ENCODE data around the gene PITPNC1. TPM values are rescaled to one million over a fixed set of nuclear protein-coding genes. Genes with fewer than 3 reads are reported as not detected.

PITPNC1 gene
- total RNA-seq, 1 donor from 2014 or later = 15.1 TPM

DNA sequence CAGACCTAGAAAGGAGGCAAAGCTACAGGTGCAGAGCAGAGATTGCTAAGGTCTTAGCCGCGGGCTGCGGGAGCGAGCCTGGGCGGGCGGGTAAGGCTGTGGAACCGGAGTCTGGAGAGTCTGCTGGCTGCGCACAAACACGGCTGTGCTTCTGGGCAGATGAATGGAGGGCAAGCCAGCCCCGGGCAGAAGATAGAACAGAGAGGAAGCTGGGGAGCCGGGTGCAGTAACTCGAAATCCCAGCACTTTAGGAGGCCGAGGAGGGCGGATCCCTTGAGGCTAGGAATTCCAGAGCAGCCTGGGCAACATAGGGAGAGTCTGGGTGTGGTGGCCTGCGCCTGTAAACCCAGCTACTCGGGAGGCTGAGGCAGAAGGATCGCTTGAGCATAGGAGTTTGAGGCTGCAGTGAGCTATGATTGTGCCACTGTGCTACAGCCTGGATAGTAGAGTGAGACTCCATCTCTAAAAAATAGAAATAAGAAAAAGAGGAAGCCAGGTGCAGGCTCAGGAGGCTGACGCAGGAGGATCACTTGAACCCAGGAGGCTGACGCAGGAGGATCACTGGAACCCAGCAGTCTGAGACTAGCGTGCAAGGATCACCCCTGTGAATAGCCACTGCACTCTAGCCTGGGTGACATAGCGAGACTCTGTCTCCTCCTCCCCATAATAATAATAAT, 56.3 kb downstream of the PITPNC1 start:
- DNase-seq (ENCODE audit: low read depth in 2 of 2) = no peak

DNA sequence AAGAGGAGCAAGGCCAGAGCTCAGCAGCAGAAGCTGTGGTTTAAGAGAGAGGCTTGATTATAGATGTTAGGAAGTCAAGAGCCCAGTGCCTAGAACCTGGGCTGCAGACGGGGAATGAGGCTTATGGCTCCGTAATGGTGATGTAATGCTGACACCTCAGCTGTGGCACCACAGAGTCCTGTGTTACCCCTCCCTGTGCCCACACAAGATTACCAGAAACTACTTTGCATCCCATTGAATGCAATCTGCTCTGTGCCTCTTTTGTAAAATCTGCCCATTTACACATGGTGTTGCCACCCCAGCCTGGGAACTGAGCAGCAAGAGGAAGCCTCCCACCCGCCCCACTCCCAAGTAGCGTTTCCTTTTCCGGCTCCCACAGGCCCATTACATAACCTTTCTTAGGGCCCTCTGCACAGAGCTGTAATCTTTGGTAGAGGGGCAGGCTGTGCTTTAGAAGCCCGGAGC, 57.0 kb downstream of the PITPNC1 start:
- no peak for DNase-seq (ENCODE audit: low read depth in 2 of 2)

DNA sequence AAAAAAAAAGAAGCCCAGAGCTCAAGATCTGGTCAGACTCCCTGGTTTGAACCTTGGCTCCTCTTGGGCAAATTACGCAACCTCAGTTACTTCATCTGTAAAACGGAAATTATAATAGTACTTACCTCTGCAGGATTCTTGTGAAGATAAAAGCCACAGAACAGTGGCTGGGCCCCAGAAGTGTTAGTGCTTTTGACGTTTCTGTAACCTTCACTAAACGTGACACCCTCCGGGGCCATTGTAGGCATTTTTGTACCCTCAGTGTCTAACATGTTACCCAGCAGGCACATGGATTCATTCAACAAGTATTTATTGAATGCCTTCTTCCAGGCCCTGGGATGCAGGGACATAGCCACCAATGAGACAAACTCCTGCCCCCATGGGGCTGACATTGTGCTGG, 58.0 kb downstream of the PITPNC1 start:
- DNase-seq (ENCODE audit: low read depth in 2 of 2) = no peak

DNA sequence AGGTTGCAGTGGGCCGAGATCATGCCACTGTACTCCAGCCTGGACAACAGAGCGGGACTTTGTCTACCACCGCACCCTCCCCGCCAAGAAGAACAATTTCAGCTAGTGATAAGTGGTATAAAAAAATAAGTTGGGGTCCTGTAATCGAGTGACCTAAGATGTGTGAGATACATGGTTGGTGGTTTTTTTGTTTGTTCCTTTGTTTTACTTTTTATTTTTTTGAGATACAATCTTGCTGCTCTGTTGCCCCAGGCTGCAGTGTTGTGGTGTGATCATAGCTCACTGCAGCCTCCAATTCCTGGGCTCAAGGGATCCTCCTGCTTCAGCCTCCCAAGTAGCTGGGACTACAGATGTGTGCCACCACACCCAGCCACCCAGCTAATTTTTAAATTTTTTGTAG, 58.7 kb downstream of the PITPNC1 start:
- DNase-seq (ENCODE audit: low read depth in 2 of 2) = no peak

DNA sequence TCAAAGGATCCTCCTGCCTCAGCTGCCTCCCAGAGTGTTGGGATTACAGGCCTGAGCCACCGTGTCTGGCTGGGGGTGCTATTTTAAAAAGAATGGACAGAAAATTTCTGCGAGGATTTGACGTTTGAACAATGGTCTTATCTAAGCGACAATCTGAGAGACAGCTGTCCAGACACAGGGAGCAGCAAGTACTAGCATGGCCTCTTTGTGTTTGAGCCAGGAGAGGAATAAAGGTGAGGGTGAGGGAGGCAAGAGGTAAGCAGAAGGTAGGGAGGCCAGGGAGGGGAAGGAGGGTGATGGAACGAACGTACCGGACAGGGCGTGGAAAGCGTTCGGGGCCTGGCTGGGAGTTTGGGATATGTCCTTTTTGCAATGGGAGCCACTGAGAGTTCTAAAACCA, 59.2 kb downstream of the PITPNC1 start:
- DNase-seq (ENCODE audit: low read depth in 2 of 2) = no peak

DNA sequence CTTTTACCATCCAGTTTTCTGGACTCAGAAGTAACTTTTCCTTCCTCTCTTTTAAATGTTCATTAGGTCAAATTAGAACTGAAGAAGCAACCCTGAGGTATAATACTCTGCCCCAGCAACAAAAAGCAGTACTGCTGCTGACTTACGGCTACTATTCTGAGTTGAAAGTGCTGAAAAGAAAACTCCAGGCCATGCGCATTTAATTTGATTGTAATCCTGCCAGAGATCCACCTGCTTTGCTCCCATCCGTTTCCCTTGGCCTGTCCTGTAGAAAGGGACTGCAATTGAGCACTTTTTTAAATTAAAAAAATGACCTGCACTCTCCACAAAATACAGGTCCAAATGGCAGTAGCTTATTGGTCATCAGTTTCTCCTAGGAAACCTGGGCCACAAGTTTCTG, 61.6 kb downstream of the PITPNC1 start:
- DNase-seq (ENCODE audit: low read depth in 2 of 2) = no peak

DNA sequence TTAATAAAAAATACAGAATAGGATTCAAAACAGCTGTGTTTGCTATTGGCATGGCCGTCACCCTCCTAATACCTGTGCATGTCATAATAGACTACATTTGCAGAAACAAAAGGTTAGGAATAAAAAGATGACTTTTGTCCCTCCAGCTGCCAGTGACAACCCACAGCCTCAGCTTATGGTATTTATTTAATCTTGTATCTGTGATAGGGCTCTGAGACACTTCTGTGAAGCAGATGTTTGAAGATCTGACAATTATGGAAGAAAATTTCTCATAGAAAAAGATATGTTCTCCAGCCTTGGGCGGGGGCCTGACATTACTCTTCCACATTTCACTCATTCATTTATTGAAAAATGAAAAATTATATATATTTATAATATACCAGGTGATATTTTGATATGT, 62.2 kb downstream of the PITPNC1 start:
- no peak for DNase-seq (ENCODE audit: low read depth in 2 of 2)

DNA sequence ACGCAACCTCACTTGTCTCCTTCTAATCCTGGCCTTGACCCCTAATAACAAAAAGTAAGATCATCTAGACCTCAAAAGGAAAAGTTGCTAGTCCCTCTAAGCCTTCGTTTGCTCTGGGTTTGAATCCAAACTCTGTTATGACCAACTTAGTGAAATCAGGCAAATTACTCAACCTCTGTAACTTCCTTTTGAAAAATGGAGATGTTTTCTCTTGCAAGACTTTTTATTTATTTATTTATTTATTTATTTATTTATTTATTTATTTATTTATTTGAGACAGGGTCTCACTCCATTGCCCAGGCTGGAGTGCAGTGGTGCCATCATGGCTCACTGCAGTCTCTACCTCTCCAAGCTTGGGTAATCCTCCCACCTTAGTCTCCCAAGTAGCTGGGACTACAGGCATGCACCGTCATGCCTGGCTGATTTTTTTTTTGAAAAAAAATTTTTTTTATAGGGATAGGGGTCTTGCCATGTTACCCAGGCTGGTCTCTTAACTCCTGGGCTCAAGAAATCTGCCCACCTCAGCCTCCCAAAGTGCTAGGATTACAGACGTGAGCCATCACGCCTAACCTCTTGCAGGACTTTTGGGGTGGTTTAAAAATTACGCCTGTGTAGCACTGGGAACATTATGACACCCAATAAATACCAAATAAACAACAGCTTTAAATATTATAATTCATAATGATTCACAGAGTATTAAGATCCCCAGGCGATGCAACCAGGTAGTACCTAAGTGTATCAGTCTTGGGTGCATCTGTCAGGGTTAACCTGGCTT, 63.4 kb downstream of the PITPNC1 start:
- DNase-seq (ENCODE audit: low read depth in 2 of 2) = no peak

DNA sequence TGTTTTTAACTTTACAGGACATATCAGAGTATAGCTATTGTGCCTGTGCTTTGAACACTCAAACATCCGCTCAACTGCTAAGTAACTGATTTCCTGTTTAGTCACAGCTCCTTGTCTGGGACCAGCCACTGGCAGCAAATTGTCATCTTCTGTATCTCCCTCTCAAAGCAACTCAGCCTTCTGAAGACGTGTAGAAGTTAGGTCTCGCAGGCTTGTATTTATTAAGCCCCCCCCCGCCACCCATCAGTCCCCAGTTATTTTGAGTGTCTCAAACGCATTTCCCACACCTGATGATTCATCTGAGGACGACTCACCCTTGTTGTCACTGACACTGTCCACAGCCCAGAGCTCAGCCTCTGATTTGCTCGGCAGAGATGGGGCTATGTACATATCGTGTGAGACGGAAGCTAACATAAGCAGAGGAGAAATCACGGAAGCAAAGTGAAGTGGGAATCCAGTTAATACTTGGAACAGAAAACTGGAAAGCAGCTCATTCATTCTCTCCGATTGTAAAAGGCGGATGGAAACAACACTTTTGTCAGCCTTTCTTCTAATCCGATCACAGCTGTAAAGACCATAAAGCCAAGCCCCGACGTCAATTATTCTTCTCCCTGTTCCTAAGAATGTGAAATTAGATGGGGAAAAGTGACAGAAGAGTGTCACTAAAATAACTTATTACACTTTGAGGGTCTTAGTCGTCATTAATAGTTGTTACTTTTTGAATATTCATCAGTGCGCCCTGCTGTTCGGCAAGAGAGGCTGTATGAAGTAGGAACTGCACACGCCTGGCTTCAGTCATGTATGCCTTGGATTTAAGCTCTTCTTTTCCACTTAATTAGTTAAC, 64.2 kb downstream of the PITPNC1 start:
- peak; percentile 75 to 87 for DNase-seq (ENCODE audit: low read depth in 2 of 2)

DNA sequence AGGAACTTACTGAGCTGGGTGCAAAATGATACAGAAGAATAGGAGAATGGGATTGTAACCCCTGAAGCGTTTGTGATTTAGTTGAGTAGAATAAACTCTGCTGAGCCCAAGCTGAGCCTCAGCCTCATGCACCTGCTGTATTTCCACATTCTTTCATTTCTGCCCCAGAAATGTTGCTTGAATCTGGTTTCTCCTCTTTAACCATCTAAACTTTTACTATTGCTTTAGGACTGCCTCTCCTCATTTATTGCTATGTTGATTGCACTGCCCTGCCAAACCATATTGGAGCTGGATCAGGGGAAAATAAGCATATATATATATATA, 64.8 kb downstream of the PITPNC1 start:
- DNase-seq (ENCODE audit: low read depth in 2 of 2) = no peak

DNA sequence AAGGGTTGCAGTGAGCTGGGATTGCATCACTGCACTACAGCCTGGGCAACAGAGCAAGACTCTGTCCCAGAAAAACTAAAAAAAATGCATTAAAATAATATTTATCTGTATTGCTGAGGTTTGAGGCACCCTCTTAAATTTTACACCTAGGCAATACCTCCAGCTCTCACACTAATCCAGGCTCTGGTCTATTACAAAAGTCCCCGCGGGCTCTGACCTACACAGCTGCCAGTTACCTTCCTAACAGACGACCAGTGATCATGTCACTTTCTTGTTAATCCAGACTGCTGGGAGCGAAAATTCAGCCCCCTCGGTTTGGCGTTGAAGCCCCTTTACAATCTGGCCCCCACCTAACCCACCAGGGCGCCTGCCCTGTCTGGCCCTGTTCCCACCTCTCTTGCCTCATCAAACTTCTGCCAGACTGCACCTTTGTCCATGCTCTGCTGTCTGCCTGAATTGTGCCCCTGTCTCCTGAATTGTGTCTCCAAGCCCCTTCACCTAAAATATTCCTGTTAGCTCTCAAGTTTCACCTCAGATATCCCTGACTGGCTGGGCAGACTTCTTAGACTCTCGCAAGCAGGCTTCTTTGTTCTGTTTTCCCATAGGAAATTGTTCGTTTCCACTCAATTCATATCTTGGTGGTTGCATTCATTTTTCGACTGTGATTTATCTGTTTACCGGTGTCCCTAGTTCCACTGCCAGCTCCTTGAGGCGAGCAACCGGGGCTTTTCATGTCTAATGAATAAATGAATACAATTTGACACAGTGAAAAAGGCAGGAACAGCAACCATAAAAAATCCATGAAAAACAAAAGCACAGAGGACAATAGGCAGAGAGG, 65.9 kb downstream of the PITPNC1 start:
- DNase-seq (ENCODE audit: low read depth in 2 of 2) = peak in 1 of 2 donors; percentile 68

DNA sequence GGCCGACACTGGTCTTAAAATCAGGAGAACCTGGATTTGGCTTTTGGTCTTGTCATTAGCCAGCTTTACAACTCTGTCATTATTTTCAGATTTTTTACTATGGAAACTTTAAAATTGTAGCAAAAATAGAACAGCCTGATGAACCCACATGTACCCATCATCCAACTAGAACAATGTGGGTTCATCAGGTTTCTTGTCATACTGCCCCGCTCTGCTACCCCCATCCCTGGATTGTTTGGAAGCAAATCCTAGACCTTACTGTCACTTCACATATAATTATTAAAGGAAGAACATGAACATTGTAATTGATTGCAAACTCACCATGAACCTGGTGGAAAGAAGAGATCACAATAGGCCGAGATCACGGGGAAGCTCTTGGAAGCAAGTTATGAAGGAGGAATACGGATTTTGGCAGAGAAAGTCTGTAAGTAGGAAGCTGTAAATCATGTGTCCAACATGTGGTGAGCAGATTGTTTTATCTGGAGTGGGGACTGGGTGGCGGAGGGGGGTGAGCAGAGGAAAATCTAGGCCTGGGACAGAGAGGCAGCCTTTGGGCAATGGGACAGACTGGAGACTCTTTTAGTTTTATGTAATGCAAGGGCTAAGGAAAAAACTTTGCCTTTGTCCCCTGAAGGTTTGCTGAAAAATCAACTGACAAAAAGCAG, 67.0 kb downstream of the PITPNC1 start:
- peak; percentile 30 to 84 for DNase-seq (ENCODE audit: low read depth in 2 of 2)

DNA sequence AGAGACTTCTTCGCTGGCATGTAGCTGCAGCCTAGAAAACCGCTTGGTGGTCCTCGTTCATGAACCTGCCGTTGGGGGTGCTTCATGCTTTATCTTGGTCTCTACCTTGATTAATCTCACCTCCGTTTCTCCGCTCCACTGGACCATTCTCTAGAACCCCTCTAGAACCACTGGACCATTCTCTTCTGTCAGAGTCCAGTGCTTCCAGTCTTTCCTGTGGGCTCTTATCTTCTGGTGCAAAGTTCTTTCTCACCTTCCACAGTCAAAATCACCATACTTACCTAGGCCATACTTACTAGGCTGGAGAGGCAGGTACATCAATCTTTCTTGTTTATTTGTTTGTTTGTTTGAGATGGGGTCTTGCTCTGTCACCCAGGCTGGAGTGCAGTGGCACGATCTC, 71.4 kb downstream of the PITPNC1 start:
- DNase-seq (ENCODE audit: low read depth in 2 of 2) = no peak

DNA sequence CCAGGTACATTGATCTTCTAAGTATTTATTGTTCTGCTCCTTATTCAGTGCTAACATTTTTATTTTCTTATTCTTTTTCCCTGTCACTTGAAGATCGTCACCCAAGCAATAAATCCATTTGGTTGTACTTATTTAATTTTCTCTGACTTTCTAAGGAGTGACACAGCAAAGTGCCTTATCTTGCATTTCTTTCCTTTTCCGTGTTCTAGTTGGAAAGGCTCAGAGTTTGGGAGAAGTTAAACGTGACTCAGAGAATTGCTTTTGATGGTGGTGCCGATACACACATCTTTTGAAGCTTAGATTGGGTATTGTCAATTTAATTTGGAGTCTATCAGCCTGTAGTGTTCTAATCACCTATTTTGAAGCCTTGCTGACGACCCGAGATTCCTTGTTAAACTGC, 72.0 kb downstream of the PITPNC1 start:
- DNase-seq (ENCODE audit: low read depth in 2 of 2) = no peak

DNA sequence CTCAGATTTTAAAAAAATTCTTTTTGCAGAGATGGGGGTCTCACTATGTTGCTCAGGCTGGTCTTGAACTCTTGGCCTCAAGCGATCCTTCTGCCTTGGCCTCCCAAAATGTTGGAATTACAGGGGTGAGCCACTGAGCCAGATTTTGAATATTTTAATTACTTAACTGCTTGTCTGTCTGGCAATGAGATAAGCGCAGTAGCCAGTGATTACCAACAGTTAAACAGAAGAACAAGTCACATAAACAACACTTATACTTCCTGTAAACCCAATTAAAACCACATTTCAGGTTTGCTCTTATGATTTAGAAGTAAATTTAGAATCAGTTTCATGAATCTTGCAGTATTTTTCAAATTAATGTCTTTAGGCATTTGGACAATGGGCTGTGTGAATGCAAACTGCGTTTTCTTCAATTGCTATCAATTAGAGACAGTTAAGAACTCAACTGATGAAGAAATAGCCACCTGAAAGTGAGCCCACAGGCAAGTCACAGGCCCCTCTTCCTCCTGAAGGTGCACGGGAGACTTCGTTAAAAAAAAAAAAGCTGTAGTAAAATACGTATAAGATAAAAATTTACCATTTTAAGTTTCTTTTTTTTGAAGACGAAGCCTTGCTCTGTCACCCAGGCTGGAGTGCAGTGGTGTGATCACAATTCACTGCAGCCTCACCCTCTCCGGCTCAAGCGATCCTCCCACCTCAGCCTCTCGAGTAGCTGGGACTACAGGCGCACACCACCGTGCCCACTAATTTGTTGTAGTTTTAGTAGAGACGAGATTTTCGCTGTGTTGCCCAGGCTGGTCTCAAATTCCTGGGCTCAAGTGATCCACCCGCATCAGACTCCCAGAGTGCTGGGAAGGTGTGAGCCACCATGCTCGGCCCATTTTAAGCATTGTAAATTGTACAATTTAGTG, 73.0 kb downstream of the PITPNC1 start:
- DNase-seq (ENCODE audit: low read depth in 2 of 2) = no peak

DNA sequence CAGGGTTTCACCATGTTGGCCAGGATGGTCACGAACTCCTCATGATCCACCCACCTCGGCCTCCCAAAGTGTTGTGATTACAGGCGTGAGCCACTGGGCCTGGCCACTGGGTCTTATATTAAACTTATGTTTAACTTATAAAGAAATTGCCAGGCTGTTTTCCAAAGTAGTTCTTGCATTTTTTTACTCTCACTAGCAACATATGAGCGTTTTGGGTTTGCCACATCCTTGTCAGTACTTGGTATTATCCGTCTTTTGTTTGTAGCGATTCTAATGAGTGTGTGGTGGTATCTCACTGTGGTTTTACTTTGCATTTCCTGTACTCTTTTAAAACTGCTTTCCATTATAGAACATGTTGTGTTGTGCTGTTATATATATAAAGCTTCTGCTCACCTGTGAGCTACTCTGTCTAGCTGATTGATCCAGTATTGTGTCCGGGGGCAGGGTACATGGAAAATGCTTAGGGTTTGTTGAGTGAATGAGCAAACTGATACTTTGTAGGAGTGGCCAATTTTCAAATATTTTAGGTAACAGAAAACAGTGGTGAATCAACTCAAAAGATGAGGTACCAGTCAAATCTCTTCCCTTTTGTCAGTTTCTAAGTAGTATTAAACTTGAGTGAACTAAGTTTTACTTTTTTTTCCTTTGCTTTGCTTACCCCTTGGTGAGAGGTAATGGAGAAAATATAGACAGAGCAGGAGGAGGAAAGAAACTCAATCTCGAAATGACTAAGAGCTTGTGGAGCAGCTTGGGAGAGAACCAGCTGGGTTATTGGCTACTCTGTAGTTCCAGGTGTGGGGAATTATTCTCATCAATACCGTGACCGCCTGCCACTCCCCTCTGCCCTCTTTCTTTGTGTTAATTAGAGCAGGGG, 75.8 kb downstream of the PITPNC1 start:
- DNase-seq (ENCODE audit: low read depth in 2 of 2) = no peak

DNA sequence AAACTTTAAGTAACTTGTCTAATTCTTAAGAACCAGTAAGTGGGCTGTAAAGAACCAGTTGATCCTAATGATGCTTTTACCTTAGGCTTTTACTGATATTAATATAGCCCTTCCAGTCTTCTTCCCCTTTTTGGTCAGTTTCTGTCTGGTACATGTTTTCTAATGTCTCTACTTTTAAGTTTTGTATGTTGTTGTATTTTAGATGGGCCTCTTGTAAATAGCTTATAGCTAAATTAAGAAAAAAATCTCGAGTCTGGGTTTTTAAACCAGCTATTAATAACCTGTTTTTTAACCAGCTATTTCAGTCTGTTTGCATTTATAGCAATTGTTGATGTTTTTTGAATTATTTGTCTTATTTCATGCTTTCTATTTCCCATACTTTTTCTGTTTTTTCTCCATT, 79.0 kb downstream of the PITPNC1 start:
- no peak for DNase-seq (ENCODE audit: low read depth in 2 of 2)

DNA sequence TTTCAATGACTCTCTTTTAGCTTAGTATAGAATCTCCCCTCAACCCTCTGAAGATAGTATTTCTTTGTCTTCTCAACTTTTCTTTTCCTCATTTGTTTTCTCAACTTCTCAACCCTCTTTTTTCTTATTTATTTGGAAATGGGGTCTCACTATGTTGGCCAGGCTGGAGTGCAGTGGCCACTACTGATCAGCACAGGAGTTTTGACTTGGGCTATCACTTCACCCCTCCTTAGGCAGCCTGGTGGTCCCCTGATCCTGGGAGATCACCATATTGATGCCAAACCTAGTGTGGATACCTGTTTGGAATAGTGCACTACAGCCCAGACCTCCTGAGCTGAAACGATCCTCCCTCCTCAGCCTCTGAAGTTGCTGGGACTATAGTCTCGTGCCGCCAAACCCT, 79.8 kb downstream of the PITPNC1 start:
- no peak for DNase-seq (ENCODE audit: low read depth in 2 of 2)

DNA sequence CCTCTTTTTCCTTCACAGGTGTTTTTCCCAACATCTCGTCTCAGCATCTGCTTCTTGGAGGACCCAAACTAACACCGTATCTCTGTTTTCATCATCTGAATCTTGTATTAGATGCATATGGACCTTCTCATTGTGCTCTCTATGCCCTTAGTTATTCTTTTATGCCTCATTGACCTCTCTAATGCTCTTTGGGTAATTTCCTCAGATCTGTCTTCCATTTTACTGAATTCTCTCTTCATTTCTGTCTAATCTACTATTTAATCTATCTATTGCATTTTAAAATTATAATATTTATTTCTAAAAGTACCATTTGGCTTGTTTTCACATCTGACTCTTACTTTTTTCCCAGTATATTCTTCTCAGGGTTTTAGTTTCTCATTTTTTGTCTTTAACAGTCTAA, 81.1 kb downstream of the PITPNC1 start:
- no peak for DNase-seq (ENCODE audit: low read depth in 2 of 2)

All from dermis microvascular lymphatic vessel endothelial cell (primary cell).